ENCODE results near the gene KIAA0040. TPM values are rescaled to one million over a fixed set of nuclear protein-coding genes. Genes with fewer than 3 reads are reported as not detected.

KIAA0040 gene
- total and polyA plus RNA-seq, 10 of the 15 experiments (the other 5 are each of a cell fraction or from before 2014, with no cell fraction given), result 7.6 to 47.7 (median 23.5) TPM

DNA sequence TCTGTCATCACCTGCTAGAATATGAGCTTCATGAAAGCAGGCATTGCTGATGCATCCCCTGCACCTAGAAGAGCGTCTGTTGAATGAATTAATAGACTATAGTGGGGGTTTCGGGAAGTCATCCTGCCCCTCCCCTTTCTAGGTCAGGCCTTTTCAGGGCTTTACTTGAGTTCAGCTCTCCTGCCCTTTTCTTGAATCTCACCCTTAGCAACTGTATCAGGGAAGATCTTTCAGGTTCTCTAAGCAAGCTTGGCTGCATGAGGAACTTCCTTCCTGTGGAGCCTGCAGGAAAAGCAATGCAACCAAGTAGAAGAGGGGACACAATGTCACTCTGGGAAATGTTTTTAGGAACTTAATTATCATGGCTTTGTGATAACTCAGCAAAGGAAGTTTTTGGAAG lies 27.2 kb upstream of the KIAA0040 start (continued):
- TF ChIP-seq SPI1 (IDR thresholded peaks at IDR 0.05; ENCODE audit: borderline replicate concordance, insufficient read depth, low read depth, low read length), result no peak
- no peak for TF ChIP-seq RBBP5 (conservative IDR thresholded peaks at IDR 0.05)
- no peak for TF ChIP-seq CREM (IDR thresholded peaks at IDR 0.05; ENCODE audit: low read depth)
- no peak for TF ChIP-seq NR2F1 (conservative IDR thresholded peaks at IDR 0.05)

DNA sequence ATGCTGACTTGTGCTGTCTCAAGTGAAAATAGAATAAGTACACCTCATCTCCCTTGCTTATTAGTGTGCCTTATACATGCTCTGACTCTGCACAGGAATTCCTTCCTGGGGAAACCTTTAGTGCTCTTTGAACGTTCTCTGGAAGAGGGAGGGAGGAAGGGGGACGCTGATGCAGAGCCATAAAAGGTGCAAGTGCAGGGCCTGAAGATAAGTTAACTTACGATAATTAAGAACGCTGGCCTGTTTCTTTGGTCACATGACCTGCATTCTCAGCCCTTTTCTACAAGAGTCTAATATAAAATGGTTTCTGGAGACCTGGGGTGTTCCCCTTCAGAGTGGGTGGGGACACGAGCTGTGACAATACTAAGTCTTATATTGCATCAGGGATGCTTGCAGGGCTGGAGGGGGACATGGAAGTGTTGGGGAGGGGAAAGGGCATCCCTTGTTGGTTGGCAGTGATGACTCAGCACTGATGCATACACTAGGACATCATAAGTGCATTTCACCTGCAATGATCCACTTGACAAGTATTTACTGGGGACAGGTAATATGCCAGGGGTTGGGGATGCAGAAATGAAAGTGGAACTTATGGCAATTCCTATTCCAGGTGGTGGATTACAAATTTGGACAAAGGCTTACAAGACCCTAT lies 26.3 kb upstream of the KIAA0040 start:
- in situ Hi-C loops (cut with MboI) (no loop called here), intact Hi-C loops (cut with micrococcal nuclease; ENCODE audit: unreplicated experiment) (no loop called here)
- Histone ChIP-seq H3K4me3 (no peak overlapping the region), H4K20me1 (ENCODE audit: control insufficient read depth, insufficient read depth) (no peaks in the 10 kb centered on the region), H3K9me3 (replicated peaks; ENCODE audit: control insufficient read depth, insufficient read depth, low read length) (no peaks in the 10 kb centered on the region), H3K4me1 (ENCODE audit: control insufficient read depth, insufficient read depth, low read length) (peaks cover 14% of the 10 kb centered on the region), H3K9ac (ENCODE audit: control insufficient read depth, insufficient read depth, low read length) (no peak overlapping the region), H3K27ac (ENCODE audit: control insufficient read depth, insufficient read depth) (no peak overlapping the region), H3K4me2 (ENCODE audit: control insufficient read depth, insufficient read depth) (no peak overlapping the region), H3K79me2 (ENCODE audit: control insufficient read depth, insufficient read depth, low read length) (no peaks in the 10 kb centered on the region), H3K36me3 (ENCODE audit: control insufficient read depth in 2 of 2, insufficient read depth in 2 of 2, low read length in 1 of 2) (no peaks in the 10 kb centered on the region), H3K27me3 (replicated peaks in 1 of 2; ENCODE audit: control insufficient read depth in 2 of 2, insufficient read depth in 2 of 2, low read length in 1 of 2) (no peaks in the 10 kb centered on the region), H2AFZ (ENCODE audit: control insufficient read depth, low read depth, low read length) (peak overlapping the region; percentile 48; the same call in 1 of the 2 replicates)
- ChIA-PET SMC1A (ENCODE audit: uncharacterized antibody, unreplicated experiment) (interaction anchor here (3.2 kb wide), 1 partner anchor 10 kb away, joined by 16 read pairs; no protein-coding TSS in a partner anchor), CTCF (interaction anchor here (1.1 to 1.2 kb wide), 2 partner anchors 10 to 15 kb away, joined by 3 to 4 read pairs; no protein-coding TSS in a partner anchor), RAD21 (ENCODE audit: unreplicated experiment) (interaction anchor here (1.2 kb wide), 1 partner anchor 64 kb away, joined by 5 read pairs; no protein-coding TSS in a partner anchor), POLR2A (no interaction called here)
- no peak for ATAC-seq
- WGBS (ENCODE audit: insufficient coverage, insufficient replicate concordance, low lambda C conversion rate, missing lambda C conversion rate), result 93% methylated on average over 5 of the region's 5 CpGs
- TF ChIP-seq SUZ12 (IDR thresholded peaks at IDR 0.05; ENCODE audit: unreplicated experiment) (no peak), CHD1 (IDR thresholded peaks at IDR 0.05; ENCODE audit: low read depth, low read length) (no peak), RFX5 (IDR thresholded peaks at IDR 0.05; ENCODE audit: low read depth, low read length) (no peak), MTA3 (IDR thresholded peaks at IDR 0.05; ENCODE audit: borderline replicate concordance, low read length) (no peak), NFYB (IDR thresholded peaks at IDR 0.05; ENCODE audit: insufficient read depth, low read depth, low read length) (no peak), SMAD1 (IDR thresholded peaks at IDR 0.05; ENCODE audit: low read depth, partially characterized antibody) (no peak), JUND (IDR thresholded peaks at IDR 0.05; ENCODE audit: low read depth, low read length) (no peak), NFIC (IDR thresholded peaks at IDR 0.05; ENCODE audit: low read depth, low read length) (no peak)
- no peak for FAIRE-seq
- BruUV-seq (replicated peaks), result no TSS peak
- DNase-seq (ENCODE audit: low read depth, low spot score), result no peak
